ENCODE results near the gene LHX8.

DNA sequence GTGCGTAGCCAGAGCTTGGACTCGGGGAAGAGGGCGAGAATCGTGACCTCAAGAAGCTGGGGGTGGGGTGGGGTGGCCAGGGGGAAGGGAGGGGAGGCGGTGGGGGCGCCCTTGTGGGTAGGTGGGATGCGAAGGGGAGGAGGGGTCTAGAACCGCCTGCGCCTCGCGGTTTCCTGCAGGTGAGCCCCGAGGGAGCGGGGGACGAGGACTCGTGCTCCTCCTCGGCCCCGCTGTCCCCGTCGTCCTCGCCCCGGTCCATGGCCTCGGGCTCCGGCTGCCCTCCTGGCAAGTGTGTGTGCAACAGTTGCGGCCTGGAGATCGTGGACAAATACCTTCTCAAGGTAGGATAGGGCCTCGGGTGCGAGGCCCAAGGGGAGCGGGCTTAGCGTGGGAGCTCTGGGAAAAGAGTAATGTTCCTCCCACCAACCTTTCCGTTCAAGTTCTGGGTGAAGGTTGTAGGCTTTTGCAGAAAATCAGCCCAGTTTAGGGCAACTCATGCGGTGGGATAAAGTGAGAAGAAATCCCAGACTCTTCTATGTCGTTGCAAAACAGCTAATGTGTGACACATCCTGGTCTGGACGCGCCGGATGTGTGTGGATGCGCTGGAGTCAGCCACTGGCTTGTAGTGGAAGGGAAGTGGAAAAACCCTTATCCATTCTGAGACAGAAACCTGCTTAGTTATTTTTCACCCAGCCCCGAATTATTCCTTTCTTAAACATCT, 2.9 kb downstream of the LHX8 start:
- TF ChIP-seq EZH2 (IDR thresholded peaks at IDR 0.05; ENCODE audit: insufficient read depth, poor library complexity, severe bottlenecking), result no peak
- no peak for TF ChIP-seq EZH2phosphoT487 (IDR thresholded peaks at IDR 0.05; ENCODE audit: insufficient read depth, low read depth)

Measured in GM23248 (cell line).